ENCODE measurements around the gene MFF.

DNA sequence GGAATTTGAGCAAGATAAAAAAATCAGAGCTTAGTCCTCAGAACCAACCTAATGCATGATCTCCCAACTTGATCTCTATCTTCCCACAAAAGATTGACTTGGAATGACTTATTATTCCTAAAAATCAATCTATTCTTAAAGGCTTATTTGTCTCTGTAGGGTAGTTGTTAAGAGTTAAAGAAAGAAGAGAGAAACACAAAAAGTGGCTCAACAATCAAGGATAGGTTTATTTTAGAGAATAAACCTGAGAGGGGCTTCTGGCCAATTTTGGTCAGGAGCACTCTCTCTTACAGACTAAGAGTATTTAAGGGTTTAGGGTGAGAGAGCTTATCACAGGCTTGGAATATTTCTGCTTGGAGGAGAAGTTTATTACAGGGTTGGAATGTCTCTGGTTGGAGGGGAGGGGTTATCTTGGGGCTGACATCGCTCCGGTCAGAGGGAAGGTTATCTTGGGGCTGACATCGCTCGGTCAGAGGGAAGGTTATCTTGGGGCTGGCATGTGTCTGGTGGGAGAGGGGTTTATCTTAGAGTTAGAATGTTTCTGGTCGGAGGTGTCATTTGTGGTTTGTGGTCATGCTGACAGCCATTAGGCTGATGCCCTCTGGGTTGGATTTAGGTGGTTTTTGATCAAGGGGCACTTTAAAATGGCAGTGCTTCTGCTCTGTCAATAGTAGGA lies 2.4 kb upstream of the MFF start:
- TF ChIP-seq NFIC (IDR thresholded peaks at IDR 0.05), result no peak
- TF ChIP-seq ZBTB7A (IDR thresholded peaks at IDR 0.05; ENCODE audit: low read depth), result no peak
- TF ChIP-seq TCF12 (IDR thresholded peaks at IDR 0.05; ENCODE audit: low read depth), result no peak

Data from Ishikawa (cell line).